Measurements from ENCODE around the gene NFKBIL1. TPM values are rescaled to one million over a fixed set of nuclear protein-coding genes. Genes with fewer than 3 reads are reported as not detected.

NFKBIL1 gene
- polyA plus RNA-seq, 2 of the 4 experiments (the other 2 are of a cell fraction): 5.2 to 9.0 TPM

GRCh38 chr6:31579119-31579505 is 31.7 kb downstream of the NFKBIL1 start:
- H3K4me2 ChIP-seq: no peak overlapping the region

GRCh38 chr6:31579546-31580437 is 32.4 kb downstream of the NFKBIL1 start:
- DNase-seq (ENCODE audit: low read depth in 1 of 2, low spot score in 1 of 2): no peak
- POLR2A ChIA-PET: interaction anchor here (1.0 to 1.2 kb wide), 2 partner anchors 37 to 235 kb away, joined by 3 read pairs; partner anchors contain the start of genes DDX39B, HSPA1A and HSPA1L
- H3K4me1 ChIP-seq: peaks cover 6% of the 10 kb centered on the region; the same call in 1 of the 3 replicates

More at GRCh38 chr6:31579119-31579505, 31.7 kb downstream of the NFKBIL1 start:
- ChIA-PET POLR2A (interaction anchor here (1.2 kb wide), 1 partner anchor 37 kb away, joined by 3 read pairs; the partner anchor contains the start of gene DDX39B), CTCF (interaction anchor here (1.6 to 18.3 kb wide), 4 partner anchors 9 to 30 kb away, joined by 4 to 338 read pairs (median 43); partner anchors contain the start of genes LTA and NCR3)
- Histone ChIP-seq H3K27ac (no peak overlapping the region), H3K4me3 (no peak overlapping the region), H3K9me3 (no peaks in the 10 kb centered on the region), H3K4me1 (peaks cover 6% of the 10 kb centered on the region; the same call in 1 of the 3 replicates)
- WGBS (ENCODE audit: missing lambda C conversion rate): 89% methylated on average over 3 of the region's 3 CpGs
- no peak for DNase-seq (ENCODE audit: low read depth in 1 of 2, low spot score in 1 of 2)
- no peak for FAIRE-seq
- TF ChIP-seq CBX8 (IDR thresholded peaks at IDR 0.05): no peak
- TF ChIP-seq NPAS2 (CRISPR knock-in tag; IDR thresholded peaks at IDR 0.05; ENCODE audit: borderline replicate concordance): no peak
- no peak for TF ChIP-seq ZNF302 (CRISPR knock-in tag; IDR thresholded peaks at IDR 0.05)
- no peak for TF ChIP-seq RFX5 (IDR thresholded peaks at IDR 0.05)
- TF ChIP-seq JUN (IDR thresholded peaks at IDR 0.05): no peak
- TF ChIP-seq FOXS1 (CRISPR knock-in tag; IDR thresholded peaks at IDR 0.05): no peak
- no peak for TF ChIP-seq FOSB (CRISPR knock-in tag; IDR thresholded peaks at IDR 0.05)
- TF ChIP-seq BCL3 (IDR thresholded peaks at IDR 0.05): no peak
- no peak for ATAC-seq

More at GRCh38 chr6:31579546-31580437, 32.4 kb downstream of the NFKBIL1 start:
- WGBS (ENCODE audit: missing lambda C conversion rate): 83% methylated on average over 7 of the region's 8 CpGs
- Histone ChIP-seq H3K4me3 (no peak overlapping the region), H3K4me2 (no peak overlapping the region; the same call in 2 of the 3 replicates), H3K27ac (no peak overlapping the region), H3K9me3 (no peaks in the 10 kb centered on the region)
- CTCF ChIA-PET: interaction anchor here (0.7 to 18.3 kb wide), 13 partner anchors 10 to 199 kb away, joined by 3 to 338 read pairs (median 6); partner anchors contain the start of genes ATP6V1G2, LTA, NCR3 and NFKBIL1
- no peak for FAIRE-seq
- no peak for TF ChIP-seq MAX (IDR thresholded peaks at IDR 0.05)
- no peak for TF ChIP-seq CTCF (IDR thresholded peaks at IDR 0.05)
- TF ChIP-seq CHD4 (IDR thresholded peaks at IDR 0.05; ENCODE audit: borderline replicate concordance): no peak
- TF ChIP-seq, protein P1, sequence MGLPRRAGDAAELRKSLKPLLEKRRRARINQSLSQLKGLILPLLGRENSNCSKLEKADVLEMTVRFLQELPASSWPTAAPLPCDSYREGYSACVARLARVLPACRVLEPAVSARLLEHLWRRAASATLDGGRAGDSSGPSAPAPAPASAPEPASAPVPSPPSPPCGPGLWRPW (IDR thresholded peaks at IDR 0.05): no peak
- TF ChIP-seq RFX5 (IDR thresholded peaks at IDR 0.05): no peak
- TF ChIP-seq, protein P2, sequence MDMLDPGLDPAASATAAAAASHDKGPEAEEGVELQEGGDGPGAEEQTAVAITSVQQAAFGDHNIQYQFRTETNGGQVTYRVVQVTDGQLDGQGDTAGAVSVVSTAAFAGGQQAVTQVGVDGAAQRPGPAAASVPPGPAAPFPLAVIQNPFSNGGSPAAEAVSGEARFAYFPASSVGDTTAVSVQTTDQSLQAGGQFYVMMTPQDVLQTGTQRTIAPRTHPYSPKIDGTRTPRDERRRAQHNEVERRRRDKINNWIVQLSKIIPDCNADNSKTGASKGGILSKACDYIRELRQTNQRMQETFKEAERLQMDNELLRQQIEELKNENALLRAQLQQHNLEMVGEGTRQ (IDR thresholded peaks at IDR 0.05): no peak
- no peak for TF ChIP-seq TP53 (CRISPR knock-in tag; IDR thresholded peaks at IDR 0.05)
- no peak for TF ChIP-seq PBX3 (IDR thresholded peaks at IDR 0.05)
- no peak for TF ChIP-seq REST (IDR thresholded peaks at IDR 0.05)
- ATAC-seq: no peak
